Tibial nerve (tissue), 3 donors: Measurements from ENCODE around the gene SNX25.

Source experiments
- EP300 ChIP-seq, 2 donors: sonication (generic); formaldehyde crosslinking; IDR thresholded peaks; one replicate each; pipeline ENCODE4 v1.6.1; 2017; ENCODE audit warnings: antibody characterized with exemption in 2 of 2, mild to moderate bottlenecking in 1 of 2
- POLR2A ChIP-seq, 2 donors: fragments of 450-650 bp; IDR thresholded peaks; one replicate each; pipeline ENCODE4 v1.6.1; 2017; ENCODE audit warnings: antibody characterized with exemption in 2 of 2, mild to moderate bottlenecking in 2 of 2, moderate library complexity in 2 of 2

DNA sequence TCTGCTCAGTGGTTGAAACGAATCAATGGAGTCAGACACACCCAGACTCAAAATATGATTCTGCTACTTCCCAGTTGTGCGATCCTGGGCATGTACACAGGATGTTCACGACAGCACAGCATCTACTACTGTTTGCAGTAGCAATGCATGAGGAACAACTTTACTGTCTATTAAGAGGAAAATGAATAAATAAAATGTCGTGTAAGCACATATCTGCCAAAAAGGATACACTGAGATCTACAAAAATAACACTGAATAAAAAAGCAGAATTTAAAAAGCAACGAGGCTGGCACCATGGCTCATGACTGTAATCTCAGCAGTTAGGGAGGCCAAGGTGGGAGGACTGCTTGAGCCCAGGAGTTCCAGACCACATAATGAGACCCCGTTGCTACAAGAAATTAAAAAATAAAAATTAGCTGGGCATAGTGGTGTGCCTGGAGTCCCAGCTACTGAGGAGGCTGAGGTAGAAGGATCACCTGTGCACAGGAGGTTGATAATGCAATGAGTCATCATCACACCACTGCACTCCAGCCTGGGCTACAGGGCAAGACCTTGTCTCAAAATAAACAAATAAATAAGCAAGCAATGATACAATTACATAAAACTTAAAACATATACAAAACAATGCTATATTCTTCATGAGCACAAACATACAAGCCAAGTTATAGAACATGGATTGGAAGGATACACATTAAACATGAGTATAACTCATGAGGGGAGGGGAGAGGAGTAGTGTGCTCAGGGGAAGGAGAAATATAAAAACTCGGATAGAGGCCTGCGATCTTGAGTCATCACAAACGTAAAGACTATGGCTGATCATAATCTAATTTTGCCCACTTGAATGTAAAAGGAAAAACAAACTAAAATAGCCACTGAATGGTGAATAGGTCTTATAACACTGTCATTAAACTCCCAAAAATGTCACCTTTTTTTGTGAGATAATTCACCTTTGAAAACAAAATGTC, 14.2 kb upstream of the SNX25 start:
- TF ChIP-seq EP300 (IDR thresholded peaks at IDR 0.05) (no peak), POLR2A (IDR thresholded peaks at IDR 0.05) (no peak)
